Caco-2 (cell line): ENCODE results near the gene AIG1. TPM values are rescaled to one million over a fixed set of nuclear protein-coding genes. Genes with fewer than 3 reads are reported as not detected.

ENCODE experiments used
- BruUV-seq: library from RNA; stranded (reverse); fragments of 400-500 nt; replicated peaks from 2 replicates; lab custom pipeline; 2021; lab: Mats Ljungman, UMichigan
- CTCF ChIA-PET: fragments of 300-600 bp; sonication (Branson Sonifier 250); formaldehyde crosslinking; loops from one replicate; lab custom pipeline; 2022; ENCODE audit warnings: antibody characterized with exemption; lab: Charles Lee
- POLR2A ChIA-PET: fragments of 300-600 bp; sonication (Branson Sonifier 250); formaldehyde crosslinking; loops from one replicate; lab custom pipeline; 2022; ENCODE audit warnings: antibody characterized with exemption; lab: Charles Lee
- DNase-seq, 2 experiments: peaks; one replicate each; pipeline versions ENCODE4 v3.0.0 to v3.0.0-alpha.2; 2020 to 2022
- H3K27me3 ChIP-seq: replicated peaks from 2 replicates; pipeline ENCODE4 v1.6.0; 2011; ENCODE audit warnings: low read length; ENCODE audit not compliant: control insufficient read depth, insufficient read depth
- H3K36me3 ChIP-seq: 2 replicates; pipeline ENCODE4 v1.5.1; 2011; ENCODE audit warnings: low read length; ENCODE audit not compliant: control insufficient read depth, insufficient read depth
- H3K4me1 ChIP-seq: fragments of 250-450 bp; sonication (Bioruptor Pico); 2 replicates; pipeline ENCODE4 v1.5.1; 2020; ENCODE audit warnings: mild to moderate bottlenecking
- H3K4me3 ChIP-seq: 2 replicates; pipeline ENCODE4 v1.5.1; 2011; ENCODE audit warnings: low read depth, mild to moderate bottlenecking, control low read depth, low read length
- H3K9me3 ChIP-seq: fragments of 250-450 bp; sonication (Bioruptor Pico); 2 replicates; pipeline ENCODE4 v1.5.1; 2020; ENCODE audit warnings: mild to moderate bottlenecking, moderate library complexity
- H3K27ac Mint-ChIP-seq: one replicate; pipeline ENCODE4 v1.8.0; 2022; ENCODE audit warnings: mixed read lengths; ENCODE audit not compliant: unreplicated experiment
- H3K27me3 Mint-ChIP-seq: one replicate; pipeline ENCODE4 v1.8.0; 2022; ENCODE audit warnings: mixed read lengths; ENCODE audit not compliant: insufficient read depth, unreplicated experiment
- H3K36me3 Mint-ChIP-seq: one replicate; pipeline ENCODE4 v1.8.0; 2022; ENCODE audit warnings: mild to moderate bottlenecking, mixed read lengths; ENCODE audit not compliant: insufficient read depth, unreplicated experiment
- H3K4me1 Mint-ChIP-seq: one replicate; pipeline ENCODE4 v1.8.0; 2022; ENCODE audit warnings: low read depth, mixed read lengths; ENCODE audit not compliant: unreplicated experiment
- H3K4me3 Mint-ChIP-seq: one replicate; pipeline ENCODE4 v1.8.0; 2022; ENCODE audit warnings: mild to moderate bottlenecking, moderate library complexity, mixed read lengths; ENCODE audit not compliant: unreplicated experiment
- H3K9me3 Mint-ChIP-seq: one replicate; pipeline ENCODE4 v1.8.0; 2022; ENCODE audit warnings: mixed read lengths; ENCODE audit not compliant: unreplicated experiment
- intact Hi-C: fragments of 100-400 bp; cut with micrococcal nuclease; formaldehyde crosslinking; loops from one replicate; pipeline ENCODE4 v1.10.0; 2022; ENCODE audit not compliant: unreplicated experiment
- total RNA-seq: library from RNA; stranded (reverse); gene quantifications from 2 replicates; pipeline ENCODE4 v1.2.3, GENCODE V29; 2022
- TF ChIP-seq, protein P1 (sequence below), 2 experiments: fragments of 200-600 bp in 1 of 2; IDR thresholded peaks; 1 replicate in 1 of 2; 2 replicates in 1 of 2; pipeline versions ENCODE4 v1.5.1 to v1.8.0; 2011 to 2022; ENCODE audit warnings: antibody characterized with exemption in 1 of 2, control low read depth in 1 of 2, inconsistent platforms in 1 of 2, low read depth in 1 of 2, low read length in 1 of 2, mild to moderate bottlenecking in 1 of 2, moderate library complexity in 1 of 2; ENCODE audit not compliant: insufficient read depth in 1 of 2, severe bottlenecking in 1 of 2, unreplicated experiment in 1 of 2

The AIG1 gene
- total RNA-seq, 1 experiment from 2014 or later = 27.6 TPM

DNA sequence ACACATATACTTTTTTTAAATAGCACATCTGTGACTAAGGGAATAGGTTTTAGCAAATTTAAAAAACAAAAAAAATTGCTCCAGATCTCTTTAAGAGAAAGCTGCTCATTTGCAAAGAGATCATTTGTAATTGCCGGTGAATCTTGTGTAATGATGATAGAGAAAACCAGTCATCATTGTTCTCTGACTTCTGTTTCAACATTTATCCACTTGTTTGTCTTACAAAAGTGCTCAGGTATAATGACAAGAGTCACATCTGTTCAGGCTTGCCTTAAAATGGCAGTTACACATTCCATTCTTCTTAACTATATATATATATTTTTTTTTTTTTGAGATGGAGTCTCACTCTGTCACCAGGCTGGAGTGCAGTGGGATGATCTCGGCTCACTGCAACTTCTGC is 165.2 kb downstream of the AIG1 start:
- intact Hi-C loops = loop anchor here (10.0 kb wide), 1 partner anchor 281 kb away; the partner anchor contains the start of gene HIVEP2
- no peaks in the 10 kb centered on the region for H3K27me3 Mint-ChIP-seq
- no peaks in the 10 kb centered on the region; the same call in 1 of the 2 replicates for H3K36me3 ChIP-seq
- no peaks in the 10 kb centered on the region for H3K27me3 ChIP-seq
- POLR2A ChIA-PET = no interaction called here
- CTCF ChIA-PET = no interaction called here
- H3K4me3 ChIP-seq = no peak overlapping the region
- BruUV-seq = no TSS peak
- H3K4me1 Mint-ChIP-seq = peaks cover 31% of the 10 kb centered on the region
- H3K27ac Mint-ChIP-seq = no peak overlapping the region
- H3K9me3 ChIP-seq = no peaks in the 10 kb centered on the region
- TF ChIP-seq, protein P1, sequence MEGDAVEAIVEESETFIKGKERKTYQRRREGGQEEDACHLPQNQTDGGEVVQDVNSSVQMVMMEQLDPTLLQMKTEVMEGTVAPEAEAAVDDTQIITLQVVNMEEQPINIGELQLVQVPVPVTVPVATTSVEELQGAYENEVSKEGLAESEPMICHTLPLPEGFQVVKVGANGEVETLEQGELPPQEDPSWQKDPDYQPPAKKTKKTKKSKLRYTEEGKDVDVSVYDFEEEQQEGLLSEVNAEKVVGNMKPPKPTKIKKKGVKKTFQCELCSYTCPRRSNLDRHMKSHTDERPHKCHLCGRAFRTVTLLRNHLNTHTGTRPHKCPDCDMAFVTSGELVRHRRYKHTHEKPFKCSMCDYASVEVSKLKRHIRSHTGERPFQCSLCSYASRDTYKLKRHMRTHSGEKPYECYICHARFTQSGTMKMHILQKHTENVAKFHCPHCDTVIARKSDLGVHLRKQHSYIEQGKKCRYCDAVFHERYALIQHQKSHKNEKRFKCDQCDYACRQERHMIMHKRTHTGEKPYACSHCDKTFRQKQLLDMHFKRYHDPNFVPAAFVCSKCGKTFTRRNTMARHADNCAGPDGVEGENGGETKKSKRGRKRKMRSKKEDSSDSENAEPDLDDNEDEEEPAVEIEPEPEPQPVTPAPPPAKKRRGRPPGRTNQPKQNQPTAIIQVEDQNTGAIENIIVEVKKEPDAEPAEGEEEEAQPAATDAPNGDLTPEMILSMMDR (IDR thresholded peaks at IDR 0.05; ENCODE audit: insufficient read depth in 1 of 2, low read depth in 1 of 2, low read length in 1 of 2, severe bottlenecking in 1 of 2, unreplicated experiment in 1 of 2) = no peak
- no peak overlapping the region for H3K4me3 Mint-ChIP-seq
- peaks cover 19% of the 10 kb centered on the region for H3K9me3 Mint-ChIP-seq
- peaks cover 5% of the 10 kb centered on the region for H3K36me3 Mint-ChIP-seq
- peaks cover 43% of the 10 kb centered on the region for H3K4me1 ChIP-seq
- DNase-seq = no peak

DNA sequence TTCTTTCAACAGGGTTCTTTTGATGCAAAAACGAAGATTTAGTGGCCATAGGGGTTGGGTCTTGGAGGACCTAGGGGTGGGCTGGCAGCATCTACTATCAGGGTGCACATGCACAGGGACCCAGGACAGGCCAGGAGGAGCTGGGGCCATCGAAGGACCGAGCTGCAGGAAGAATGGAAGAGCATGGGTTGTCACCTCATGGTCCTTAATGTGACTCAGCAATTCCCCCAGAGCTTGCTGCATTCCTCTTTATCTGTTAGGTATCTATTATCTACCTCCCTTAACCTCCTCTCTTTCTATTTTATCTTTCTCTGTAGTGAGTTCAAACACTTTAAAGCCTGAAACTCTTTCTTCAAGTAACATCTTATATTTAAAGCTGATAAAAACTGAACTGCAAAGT is 167.0 kb downstream of the AIG1 start:
- POLR2A ChIA-PET = no interaction called here
- Histone ChIP-seq H3K4me1 (peaks cover 43% of the 10 kb centered on the region), H3K36me3 (no peaks in the 10 kb centered on the region; the same call in 1 of the 2 replicates), H3K9me3 (no peaks in the 10 kb centered on the region), H3K27me3 (no peaks in the 10 kb centered on the region), H3K4me3 (no peak overlapping the region)
- Mint-ChIP-seq H3K36me3 (peaks cover 5% of the 10 kb centered on the region), H3K4me3 (no peak overlapping the region), H3K27me3 (no peaks in the 10 kb centered on the region), H3K4me1 (peaks cover 31% of the 10 kb centered on the region), H3K9me3 (peaks cover 19% of the 10 kb centered on the region), H3K27ac (peak overlapping the region; percentile 60)
- DNase-seq = peak; percentile 24 to 50
- CTCF ChIA-PET = interaction anchor here (0.6 kb wide), 1 partner anchor 301 kb away, joined by 4 read pairs; no protein-coding TSS in a partner anchor
- intact Hi-C loops = loop anchor here (10.0 kb wide), 1 partner anchor 283 kb away; the partner anchor contains the start of gene HIVEP2
- BruUV-seq = no TSS peak
- TF ChIP-seq, protein P1 (IDR thresholded peaks at IDR 0.05; ENCODE audit: insufficient read depth in 1 of 2, low read depth in 1 of 2, low read length in 1 of 2, severe bottlenecking in 1 of 2, unreplicated experiment in 1 of 2) = no peak

DNA sequence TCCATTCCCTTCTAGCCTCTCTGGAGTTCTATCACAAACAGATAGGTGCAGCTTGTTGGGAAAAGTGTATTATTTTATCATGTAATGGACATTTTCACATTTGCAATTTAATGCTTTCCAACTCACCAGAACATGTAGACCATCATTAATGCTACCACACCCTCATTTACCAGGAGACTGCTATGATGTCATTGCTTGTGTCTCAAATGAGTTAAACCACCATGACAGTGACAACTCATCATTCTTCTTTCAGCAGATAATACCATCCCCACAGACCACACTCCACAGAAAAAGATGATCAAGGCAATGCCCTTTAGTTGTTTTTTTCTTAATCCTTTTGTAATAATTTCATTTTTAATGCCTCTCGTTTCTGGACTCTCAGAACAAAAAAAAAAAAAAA is 168.7 kb downstream of the AIG1 start:
- Histone ChIP-seq H3K27me3 (no peaks in the 10 kb centered on the region), H3K36me3 (no peaks in the 10 kb centered on the region), H3K9me3 (no peaks in the 10 kb centered on the region), H3K4me1 (peaks cover 29% of the 10 kb centered on the region), H3K4me3 (no peak overlapping the region)
- DNase-seq = no peak
- TF ChIP-seq, protein P1 (IDR thresholded peaks at IDR 0.05; ENCODE audit: insufficient read depth in 1 of 2, low read depth in 1 of 2, low read length in 1 of 2, severe bottlenecking in 1 of 2, unreplicated experiment in 1 of 2) = no peak
- peaks cover 5% of the 10 kb centered on the region for H3K36me3 Mint-ChIP-seq
- H3K27me3 Mint-ChIP-seq = no peaks in the 10 kb centered on the region
- H3K27ac Mint-ChIP-seq = no peak overlapping the region
- peaks cover 22% of the 10 kb centered on the region for H3K4me1 Mint-ChIP-seq
- BruUV-seq = no TSS peak
- intact Hi-C loops = loop anchor here (10.0 kb wide), 1 partner anchor 285 kb away; the partner anchor contains the start of gene HIVEP2
- ChIA-PET CTCF (no interaction called here), POLR2A (no interaction called here)
- no peak overlapping the region for H3K4me3 Mint-ChIP-seq
- H3K9me3 Mint-ChIP-seq = peaks cover 19% of the 10 kb centered on the region
